Tibial artery (tissue), 4 donors: ENCODE results near the gene MATCAP1.
A peak's percentile ranks its signal among the peaks of the same experiment; 100 is the strongest.

Experiments used
- DNase-seq, 2 donors: peaks; one replicate each; pipeline ENCODE4 v3.0.0-alpha.2; 2019
- H3K27ac ChIP-seq, 2 donors: fragments of 200-600 bp; sonication (generic) in 1 of 2; 1 replicate in 1 of 2; 2 replicates in 1 of 2; pipeline ENCODE4 v1.5.1; 2018 to 2019; ENCODE audit warnings: mild to moderate bottlenecking in 1 of 2
- H3K27me3 ChIP-seq, 2 donors: fragments of 200-600 bp; sonication (generic) in 1 of 2; one replicate each; pipeline versions ENCODE4 v1.5.1 to v1.6.0; 2016 to 2019
- H3K36me3 ChIP-seq, 3 donors: fragments of 200-600 bp; sonication (generic) in 2 of 3; one replicate each; pipeline ENCODE4 v1.5.1; 2016 to 2019; ENCODE audit warnings: mild to moderate bottlenecking in 2 of 3
- H3K4me1 ChIP-seq, 4 donors: fragments of 200-600 bp; sonication (generic) in 2 of 4; 1 replicate in 3 of 4; 2 replicates in 1 of 4; pipeline ENCODE4 v1.5.1; 2016 to 2019
- H3K4me3 ChIP-seq, 2 donors: fragments of 200-600 bp; sonication (generic) in 1 of 2; 1 replicate in 1 of 2; 2 replicates in 1 of 2; pipeline ENCODE4 v1.5.1; 2018 to 2019; ENCODE audit warnings: mild to moderate bottlenecking in 2 of 2
- H3K9me3 ChIP-seq, 3 donors: fragments of 200-600 bp; sonication (generic) in 1 of 3; one replicate each; pipeline ENCODE4 v1.5.1; 2016 to 2019
- CTCF ChIP-seq, 2 experiments: fragments of 200-600 bp in 1 of 2; fragments of 450-650 bp in 1 of 2; IDR thresholded peaks; one replicate each; pipeline ENCODE4 v1.5.1; 2017 to 2019; ENCODE audit warnings: antibody characterized with exemption in 2 of 2, mild to moderate bottlenecking in 1 of 2, moderate library complexity in 1 of 2
- intact Hi-C: fragments of 100-400 bp; cut with DNase I; formaldehyde crosslinking; loops from one replicate; pipeline ENCODE4 v1.15.0; 2023; ENCODE audit warnings: low total_unique reads

MATCAP1 gene

GRCh38 chr16:67188323-67188722 is 4.6 kb upstream of the MATCAP1 start:
- no peak for DNase-seq
- Histone ChIP-seq H3K9me3 (no peaks in the 10 kb centered on the region), H3K27ac (no peak overlapping the region), H3K36me3 (peaks cover 0 to 4% (median 0%) of the 10 kb centered on the region in 3 donors), H3K27me3 (no peaks in the 10 kb centered on the region), H3K4me3 (no peak overlapping the region), H3K4me1 (peaks cover 10 to 38% (median 35%) of the 10 kb centered on the region in 4 donors)
- TF ChIP-seq CTCF (IDR thresholded peaks at IDR 0.05) = no peak
- intact Hi-C loops = loop anchor here (10.0 kb wide), 2 partner anchors 164 to 214 kb away; partner anchors contain the start of gene CBFB

- no peaks in the 10 kb centered on the region for H3K36me3 ChIP-seq
- peaks cover 0 to 34% (median 31%) of the 10 kb centered on the region in 4 donors for H3K4me1 ChIP-seq
- H3K27me3 ChIP-seq = no peaks in the 10 kb centered on the region
- H3K4me3 ChIP-seq = no peak overlapping the region
- H3K27ac ChIP-seq = no peak overlapping the region
- TF ChIP-seq CTCF (IDR thresholded peaks at IDR 0.05) = no peak
- H3K9me3 ChIP-seq = no peaks in the 10 kb centered on the region
- intact Hi-C loops = loop anchor here (10.0 kb wide), 2 partner anchors 163 to 213 kb away; partner anchors contain the start of gene CBFB
- DNase-seq = no peak
Observed at GRCh38 chr16:67187175-67187890, 3.6 kb upstream of the MATCAP1 start.

- intact Hi-C loops = loop anchor here (10.0 kb wide), 2 partner anchors 162 to 212 kb away; partner anchors contain the start of gene CBFB
- no peak for TF ChIP-seq CTCF (IDR thresholded peaks at IDR 0.05)
- no peak for DNase-seq
- no peaks in the 10 kb centered on the region for H3K9me3 ChIP-seq
- no peaks in the 10 kb centered on the region for H3K27me3 ChIP-seq
- H3K27ac ChIP-seq = no peak overlapping the region
- no peak overlapping the region for H3K4me3 ChIP-seq
- no peaks in the 10 kb centered on the region for H3K36me3 ChIP-seq
- H3K4me1 ChIP-seq = peaks cover 0 to 32% (median 29%) of the 10 kb centered on the region in 4 donors
Observed at GRCh38 chr16:67186550-67186950, 2.8 kb upstream of the MATCAP1 start.

GRCh38 chr16:67185651-67186134 is 1.9 kb upstream of the MATCAP1 start:
- no peaks in the 10 kb centered on the region for H3K9me3 ChIP-seq
- no peak for TF ChIP-seq CTCF (IDR thresholded peaks at IDR 0.05)
- peak overlapping the region; percentile 2 to 90 for H3K4me3 ChIP-seq
- no peaks in the 10 kb centered on the region for H3K27me3 ChIP-seq
- no peaks in the 10 kb centered on the region for H3K36me3 ChIP-seq
- H3K4me1 ChIP-seq = peaks cover 0 to 33% (median 26%) of the 10 kb centered on the region in 4 donors
- intact Hi-C loops = loop anchor here (10.0 kb wide), 2 partner anchors 161 to 211 kb away; partner anchors contain the start of gene CBFB
- no peak for DNase-seq
- no peak overlapping the region for H3K27ac ChIP-seq

- peak overlapping the region in 1 of 2 donors; percentile 84 for H3K27ac ChIP-seq
- intact Hi-C loops = loop anchor here (10.0 kb wide), 2 partner anchors 160 to 210 kb away; partner anchors contain the start of gene CBFB
- H3K4me1 ChIP-seq = peaks cover 0 to 33% (median 26%) of the 10 kb centered on the region in 4 donors
- peak; percentile 93 to 96 for DNase-seq
- no peaks in the 10 kb centered on the region for H3K27me3 ChIP-seq
- H3K4me3 ChIP-seq = peak overlapping the region; percentile 2 to 90
- no peaks in the 10 kb centered on the region for H3K9me3 ChIP-seq
- no peaks in the 10 kb centered on the region for H3K36me3 ChIP-seq
- peak; percentile 83 to 89 for TF ChIP-seq CTCF (IDR thresholded peaks at IDR 0.05)
Observed at GRCh38 chr16:67184995-67185650, 1.4 kb upstream of the MATCAP1 start.
